GM21381 (cell line): ENCODE data around the gene METTL26.
A peak's percentile ranks its signal among the peaks of the same experiment; 100 is the strongest.
"Not testable (repeated sequence)": the region's sequence is repeated elsewhere in the genome, so short reads cannot be mapped to it uniquely, and the experiment has no call there.

Experiments
- ATAC-seq: cut with Tn5 transposase; IDR thresholded peaks from one replicate; pipeline ENCODE4 v1.9.1; 2021; ENCODE audit warnings: mild to moderate bottlenecking, moderate library complexity; ENCODE audit not compliant: unreplicated experiment

METTL26 gene

DNA sequence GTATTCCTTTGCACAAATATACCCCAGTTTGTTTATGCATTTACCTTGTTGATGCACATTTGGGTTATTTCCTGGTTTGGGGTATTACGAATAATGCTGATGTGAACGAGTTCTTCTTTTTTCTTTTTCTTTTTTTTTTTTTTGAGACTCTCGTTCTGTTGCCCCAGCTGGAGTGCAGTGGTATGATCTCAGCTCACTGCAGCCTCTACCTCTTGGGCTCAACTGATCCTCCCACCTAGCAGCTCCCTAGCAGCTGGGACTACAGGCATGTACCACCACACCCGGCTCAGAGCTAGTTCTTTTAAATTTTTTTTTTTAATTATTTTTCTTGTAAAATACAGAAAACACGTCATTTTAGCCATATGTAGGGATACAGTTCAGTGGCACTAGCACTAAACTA is 32.2 kb downstream of the METTL26 start:
- no peak for ATAC-seq

DNA sequence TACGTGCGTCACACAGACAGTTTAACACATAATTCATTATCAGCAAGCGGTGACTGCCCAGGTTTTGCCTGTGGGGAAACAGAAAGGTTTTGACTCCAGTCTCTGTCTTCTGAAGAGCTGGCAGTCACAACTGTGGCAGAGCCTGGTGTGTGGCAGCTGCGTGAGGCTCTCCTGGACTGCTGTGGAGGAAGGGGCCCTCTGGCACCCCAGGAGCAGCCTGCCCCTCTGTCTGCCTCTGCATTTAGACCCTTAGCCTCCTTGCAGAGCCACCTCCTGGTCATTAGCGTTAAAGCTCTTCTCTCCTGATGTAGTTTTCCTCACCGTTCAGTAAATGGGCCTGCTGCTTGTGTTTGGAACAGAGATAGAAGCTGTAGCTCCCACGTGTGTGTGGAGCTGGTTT is 35.3 kb downstream of the METTL26 start:
- no peak for ATAC-seq

DNA sequence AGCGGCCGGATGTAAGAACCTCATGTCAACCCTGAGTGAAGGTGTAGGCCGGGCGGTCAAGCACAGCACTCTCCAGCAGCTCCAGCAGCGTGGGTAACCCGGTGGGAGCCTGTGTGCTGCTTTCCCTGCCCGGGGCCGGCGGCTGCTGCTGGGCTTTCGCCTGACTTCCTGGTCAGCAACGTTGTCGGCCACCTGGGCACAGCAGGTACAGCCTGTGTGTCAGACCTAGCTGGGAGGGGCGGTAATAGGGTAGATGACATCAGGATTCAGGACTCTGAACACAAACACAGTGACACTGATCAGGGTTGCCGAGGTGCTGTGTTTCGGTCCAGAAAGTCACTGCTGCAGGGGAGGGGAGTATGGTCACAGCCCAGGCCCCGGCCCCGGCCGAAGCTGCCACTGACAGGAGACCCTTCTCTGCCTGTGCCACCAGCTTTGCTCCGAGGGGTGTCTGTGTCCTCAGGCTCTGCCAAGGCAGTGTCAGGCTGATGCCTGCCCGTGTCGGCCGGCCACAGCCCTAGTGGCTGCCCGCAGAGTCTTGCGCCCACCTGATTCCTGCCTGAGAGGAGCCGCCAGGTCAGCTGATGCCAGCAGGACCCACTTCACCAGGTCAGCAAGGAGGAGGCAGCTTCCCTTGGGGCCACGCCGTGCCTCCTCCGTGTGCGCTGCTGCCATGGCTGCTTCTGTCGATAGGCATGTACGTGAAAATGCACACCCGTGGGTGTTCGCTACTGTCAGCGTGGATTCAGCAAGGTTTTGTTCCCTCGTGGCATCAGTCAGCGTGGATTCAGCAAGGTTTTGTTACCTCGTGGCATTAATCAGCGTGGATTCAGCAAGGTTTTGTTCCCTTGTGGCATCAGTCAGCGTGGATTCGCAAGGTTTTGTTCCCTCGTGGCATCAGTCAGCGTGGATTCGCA is 37.0 kb downstream of the METTL26 start:
- ATAC-seq, result no peak

DNA sequence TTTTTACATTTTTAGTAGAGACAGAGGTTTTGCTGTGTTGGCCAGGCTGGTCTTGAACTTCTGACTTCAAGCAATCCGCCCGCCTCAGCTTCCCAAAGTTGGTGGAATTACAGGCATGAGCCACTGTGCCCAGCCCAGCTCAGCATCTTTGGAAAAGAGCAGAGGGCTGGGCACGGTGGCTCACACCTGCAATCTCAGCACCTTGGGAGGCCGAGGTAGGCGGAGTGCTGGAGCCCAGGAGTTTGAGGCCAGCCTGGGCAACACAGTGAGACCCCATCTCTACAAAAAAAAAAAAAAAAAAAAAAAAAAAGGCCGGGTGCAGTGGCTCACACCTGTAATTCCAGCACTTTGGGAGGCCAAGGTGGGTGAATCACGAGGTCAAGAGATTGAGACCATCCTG is 38.5 kb downstream of the METTL26 start:
- ATAC-seq, result not testable (repeated sequence)

DNA sequence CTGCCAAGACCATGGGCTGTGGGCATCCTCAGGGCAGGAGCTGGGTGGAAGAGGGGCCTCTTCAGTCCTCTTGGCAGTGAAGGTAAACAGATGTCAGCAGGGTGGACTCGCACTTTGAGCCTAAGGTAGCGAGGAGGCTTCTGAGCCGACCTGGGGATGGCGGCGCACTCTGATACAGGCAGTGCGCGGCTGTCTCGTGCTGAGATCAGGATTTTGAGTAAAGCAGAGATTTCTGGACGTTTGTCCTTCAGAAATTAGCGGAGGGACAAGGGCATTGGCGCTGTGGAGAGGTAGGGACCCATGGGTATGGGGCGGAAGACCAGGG is 39.4 kb downstream of the METTL26 start:
- ATAC-seq, result no peak

- ATAC-seq, result no peak
Measured at GRCh38 chr16:595942-596735, 40.0 kb downstream of the METTL26 start.

GRCh38 chr16:595094-595528 is 41.0 kb downstream of the METTL26 start:
- ATAC-seq, result no peak

DNA sequence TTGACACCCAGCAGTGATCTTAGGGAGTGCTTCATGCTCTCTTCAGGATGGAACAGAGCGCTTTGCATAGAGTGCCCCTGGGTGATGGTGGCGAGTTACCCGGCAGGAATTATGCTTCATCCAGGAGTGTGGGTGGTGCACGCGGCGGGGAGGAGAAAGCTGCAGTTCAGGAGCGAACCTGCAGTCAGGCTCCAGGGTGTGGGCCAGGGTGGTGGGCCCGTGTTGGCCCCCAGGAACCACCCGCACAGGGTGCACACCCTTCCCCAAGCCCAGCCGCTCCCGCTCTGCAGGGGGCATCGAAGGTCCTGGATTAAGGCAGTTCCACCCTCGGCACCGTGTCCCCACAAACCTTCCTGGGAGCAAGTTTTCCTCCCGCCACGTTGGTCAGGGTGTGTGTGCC is 42.3 kb downstream of the METTL26 start:
- no peak for ATAC-seq

GRCh38 chr16:593406-593805 is 42.7 kb downstream of the METTL26 start:
- ATAC-seq, result no peak

DNA sequence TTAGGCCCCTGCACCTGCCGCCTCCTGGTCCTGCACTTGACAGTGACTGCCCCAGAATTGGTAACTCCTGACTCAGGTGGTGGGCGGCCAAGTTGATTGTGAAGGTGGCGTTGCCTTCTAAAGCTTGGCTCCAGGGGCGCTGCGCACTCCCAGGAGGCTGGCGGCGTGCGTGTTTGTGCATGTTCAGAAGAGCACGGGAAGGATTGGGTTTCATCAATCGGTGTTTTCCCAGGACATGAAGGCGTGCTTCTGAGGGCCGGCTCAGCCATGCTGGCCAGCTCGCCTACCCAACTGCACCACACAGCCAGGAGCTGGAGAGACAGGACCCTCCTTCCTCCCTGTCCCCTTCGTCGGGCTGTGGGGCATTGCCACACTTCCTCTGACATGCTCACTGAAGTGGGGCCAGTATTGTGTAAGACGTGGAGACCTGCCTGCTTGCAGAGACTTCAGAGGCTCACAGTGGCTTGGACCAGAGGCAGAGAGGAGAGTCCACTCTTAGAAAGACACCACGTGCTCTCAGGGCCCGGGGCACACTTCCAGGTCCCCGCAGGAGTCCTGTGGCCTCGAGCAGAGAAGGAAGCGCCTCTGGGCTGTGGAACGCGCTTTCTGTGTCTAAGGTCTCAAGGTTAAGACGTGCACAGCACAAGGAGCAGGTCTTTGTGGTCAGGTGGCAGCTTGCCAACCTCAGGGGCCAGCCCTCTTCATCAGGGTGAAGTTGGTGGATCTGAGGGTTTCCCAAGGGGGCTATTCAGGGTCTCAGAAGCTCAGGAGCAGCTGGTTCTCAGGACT is 43.4 kb downstream of the METTL26 start:
- ATAC-seq, result no peak

GRCh38 chr16:591892-592517 is 44.1 kb downstream of the METTL26 start:
- no peak for ATAC-seq

- ATAC-seq, result no peak
Measured at GRCh38 chr16:591231-591630, 44.9 kb downstream of the METTL26 start.

- no peak for ATAC-seq
Measured at GRCh38 chr16:590815-591200, 45.3 kb downstream of the METTL26 start.

- no peak for ATAC-seq
Measured at GRCh38 chr16:590188-590814, 45.8 kb downstream of the METTL26 start.

DNA sequence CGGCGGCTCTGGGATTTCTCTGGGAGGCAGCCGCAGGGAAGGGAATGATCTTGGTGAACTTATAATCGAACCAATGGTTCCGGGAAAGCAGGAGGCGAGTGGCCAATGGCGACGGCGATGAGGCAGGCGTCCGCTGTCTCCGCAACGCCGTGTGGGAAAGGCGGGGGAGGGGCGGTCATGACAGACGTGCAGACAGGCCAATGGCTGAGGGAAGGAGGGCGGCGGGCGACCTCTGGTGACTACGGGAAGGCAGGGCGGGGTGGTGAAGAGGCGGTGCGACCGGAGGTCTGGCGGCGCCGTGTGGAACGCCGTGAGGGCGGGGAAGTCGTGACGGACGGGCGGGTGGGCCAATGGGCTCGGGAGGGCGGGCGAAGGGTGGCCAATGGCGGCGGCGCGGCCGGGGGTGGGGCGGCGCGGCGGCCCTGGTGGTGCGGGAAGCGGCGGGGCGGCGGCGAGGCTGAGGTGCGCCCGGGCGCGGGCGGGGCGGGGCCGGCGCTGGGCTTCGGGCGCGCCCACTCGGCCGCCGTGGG is 46.4 kb downstream of the METTL26 start, which contains the start of gene RAB40C:
TSS of gene RAB40C (plus strand) at position 409 of the 530 bp plus-strand sequence. CDS start 226 bp downstream, outside the sequence.
- ATAC-seq, result peak; percentile 71

DNA sequence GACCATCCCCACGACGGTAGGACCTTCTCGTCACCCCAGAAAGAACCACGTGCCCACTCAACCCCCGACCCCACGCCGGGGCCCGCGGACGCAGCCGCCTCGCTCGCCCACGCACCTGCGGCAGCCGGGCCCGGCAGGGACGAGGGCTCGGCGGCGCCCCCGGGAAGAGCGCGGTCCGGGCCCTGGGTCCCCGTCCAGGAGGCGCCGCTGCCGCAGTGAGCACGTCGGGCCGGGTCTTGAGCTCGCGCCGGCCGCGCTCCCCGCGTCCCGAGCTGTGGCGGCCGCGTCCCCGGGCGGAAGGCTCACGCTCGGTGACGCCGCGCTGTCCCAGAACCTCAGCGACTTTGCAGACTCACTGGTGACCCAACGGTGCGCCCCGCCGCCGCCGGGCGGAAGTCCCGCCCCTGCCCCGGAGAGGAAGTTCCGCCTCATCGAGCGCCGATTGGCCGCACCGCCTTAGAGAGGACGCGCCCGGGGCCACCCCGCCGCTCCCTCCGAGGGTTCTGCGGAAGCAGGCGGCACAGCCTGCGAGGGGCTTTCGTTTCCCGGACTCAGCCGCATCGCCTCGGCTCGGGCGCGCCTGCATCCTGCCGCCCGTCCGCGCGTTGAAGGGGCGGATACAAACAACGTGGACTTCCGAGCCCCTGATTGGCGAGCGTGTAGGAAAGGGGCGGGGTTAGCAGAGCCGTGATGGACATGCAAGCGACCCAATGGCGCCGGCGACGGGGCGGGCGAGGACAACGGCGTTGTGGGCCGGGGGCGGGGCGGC is 47.0 kb downstream of the METTL26 start:
- peak; percentile 68 for ATAC-seq

GRCh38 chr16:588639-588888 is 47.5 kb downstream of the METTL26 start:
- ATAC-seq, result peak; percentile 8

DNA sequence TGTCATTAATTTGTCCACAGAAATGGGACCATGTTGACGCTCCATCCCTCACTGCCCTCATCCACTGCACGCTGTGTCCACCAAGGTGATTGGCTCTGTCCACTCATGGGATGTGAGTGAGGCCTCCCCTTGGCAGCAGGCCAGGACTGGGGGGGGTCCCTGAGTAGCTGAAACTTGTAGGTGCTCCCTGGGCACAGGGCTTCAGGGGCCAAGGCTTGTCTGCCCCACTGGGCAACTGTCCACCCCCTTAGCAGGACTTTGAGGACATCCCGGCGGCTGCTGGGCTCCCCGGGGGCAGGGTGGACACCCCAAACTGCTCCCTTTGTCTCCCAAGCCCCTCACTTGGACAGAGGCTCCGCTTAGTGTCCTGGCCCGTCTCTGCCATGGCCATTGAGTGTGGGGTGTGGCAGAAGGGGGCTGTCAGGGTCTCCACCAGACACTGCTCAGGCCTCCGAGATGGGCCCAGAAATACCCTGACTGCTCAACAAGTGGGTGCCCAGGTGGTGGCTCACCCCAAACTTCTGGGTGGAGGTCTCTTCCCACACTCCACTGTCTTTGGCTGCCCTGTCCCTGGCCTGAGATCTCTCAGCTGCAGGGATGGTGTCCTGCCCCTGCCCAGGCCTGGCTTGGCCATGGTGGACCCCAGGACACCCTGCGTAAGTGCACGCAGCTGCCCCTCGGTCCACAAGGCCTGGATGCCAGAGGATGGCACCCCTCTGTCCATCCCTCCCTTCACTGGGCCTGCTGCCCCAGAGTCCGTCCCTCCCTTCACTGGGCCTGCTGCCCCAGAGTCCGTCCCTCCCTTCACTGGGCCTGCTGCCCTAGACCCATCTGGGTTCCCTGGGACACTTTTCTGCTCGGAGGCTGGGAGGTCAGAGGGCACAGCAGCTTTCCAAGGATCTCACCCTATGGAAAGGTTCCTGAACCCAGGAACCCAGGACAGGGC is 49.2 kb downstream of the METTL26 start:
- no peak for ATAC-seq
